Activated naive CD4-positive, alpha-beta T cell treated with anti-CD3 and anti-CD28 coated beads, Interleukin-2, amount 50 U/mL, for 16 hours (primary cell): Measurements from ENCODE around the gene LRRC15.
A peak's percentile ranks its signal among the peaks of the same experiment; 100 is the strongest.

Experiments
- DNase-seq: peaks from one replicate; pipeline ENCODE4 v3.0.0-alpha.2; 2020

Gene LRRC15

DNA sequence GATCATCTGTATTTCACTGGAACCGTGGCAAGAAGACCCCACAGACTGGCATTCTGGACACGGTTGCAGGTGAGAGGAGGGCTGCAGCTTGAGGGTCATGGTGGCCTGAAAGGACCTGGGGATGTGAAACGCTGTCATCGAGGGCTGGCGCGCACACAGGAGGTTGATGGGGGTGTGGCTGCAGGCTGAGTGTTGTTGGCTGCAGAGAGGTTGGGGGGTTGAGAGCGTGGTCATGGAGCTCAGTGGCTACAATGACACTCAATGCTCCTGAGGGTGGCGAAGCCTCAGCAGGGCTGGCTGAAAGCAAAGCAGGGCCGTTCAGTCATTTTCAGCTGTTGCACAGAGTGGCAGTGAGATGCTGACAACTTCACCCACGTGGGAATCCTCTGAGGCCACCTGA, 39.4 kb downstream of the LRRC15 start:
- DNase-seq: no peak

- DNase-seq: no peak
Measured at GRCh38 chr3:194329583-194329965, 40.0 kb downstream of the LRRC15 start.

DNA sequence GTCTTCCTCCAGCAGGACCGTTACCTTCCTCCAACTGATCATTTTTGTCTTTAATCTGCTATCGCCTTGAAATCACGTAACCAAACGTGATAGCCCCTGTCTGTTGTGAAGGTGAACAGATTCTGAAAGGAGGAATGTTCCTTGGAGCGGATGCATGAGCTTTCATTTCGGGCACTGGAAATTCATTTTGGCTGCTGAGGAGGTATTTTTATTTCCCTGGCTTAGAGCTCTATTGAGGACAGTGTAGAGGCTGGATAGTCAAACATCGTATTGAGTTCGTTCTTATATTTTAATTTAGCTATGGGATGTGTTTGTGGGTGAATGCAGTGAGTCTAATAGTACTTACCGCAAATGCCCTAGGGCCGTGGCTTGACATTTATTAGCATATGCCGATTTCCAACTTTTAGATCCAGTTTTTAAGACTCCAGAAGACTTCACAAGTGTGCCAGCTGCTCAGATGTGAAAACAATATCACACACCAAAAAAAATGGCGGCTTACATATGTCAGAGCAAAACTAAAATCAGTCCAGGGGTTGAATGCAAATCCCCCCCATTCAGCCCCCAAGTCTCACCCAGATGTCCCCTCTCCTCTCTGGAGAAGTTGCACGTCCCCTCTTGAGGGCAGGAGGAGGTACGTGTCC, 40.5 kb downstream of the LRRC15 start:
- no peak for DNase-seq

- no peak for DNase-seq
Measured at GRCh38 chr3:194328053-194328657, 41.4 kb downstream of the LRRC15 start.

- no peak for DNase-seq
Measured at GRCh38 chr3:194327218-194328052, 42.1 kb downstream of the LRRC15 start.

DNA sequence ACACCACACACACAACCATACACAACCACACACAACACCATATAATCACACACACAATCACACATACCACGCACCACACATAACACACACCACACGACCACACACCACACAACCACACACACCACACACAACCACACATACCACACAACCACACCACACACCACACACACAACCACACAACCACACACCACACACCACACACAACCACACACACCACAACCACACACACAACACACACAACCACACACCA, 42.6 kb downstream of the LRRC15 start:
- DNase-seq: no peak

DNA sequence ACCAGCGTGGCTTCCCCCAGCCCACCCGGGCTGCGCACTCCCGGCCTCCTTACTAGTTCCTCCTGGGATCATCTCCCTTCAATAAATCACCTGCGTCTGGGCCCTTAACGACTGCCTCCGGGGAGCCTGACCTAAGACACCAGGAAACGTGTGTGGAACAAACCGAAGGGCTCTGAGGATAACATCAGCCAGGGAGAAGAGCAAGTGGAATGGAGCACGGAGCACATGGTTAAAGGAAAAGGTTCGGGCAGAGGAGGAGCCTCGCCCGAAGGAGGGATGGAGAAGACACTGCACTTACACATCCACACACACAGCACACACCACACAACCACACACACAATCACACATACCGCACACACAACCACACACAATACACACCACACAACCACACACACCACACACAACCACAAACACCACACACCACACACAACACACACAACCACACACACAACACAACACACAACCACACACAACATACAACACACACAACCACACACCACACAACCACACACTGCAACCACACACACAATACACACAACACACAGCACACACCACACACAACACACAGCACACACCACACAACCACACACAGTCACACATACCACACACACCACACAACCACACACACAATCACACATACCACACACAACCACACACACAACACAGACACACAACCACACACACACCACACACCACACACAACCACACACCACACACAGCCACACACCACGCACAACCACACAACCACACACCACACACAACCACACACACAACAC, 43.2 kb downstream of the LRRC15 start:
- no peak for DNase-seq

GRCh38 chr3:194325424-194326153, 44.0 kb downstream of the LRRC15 start:
- DNase-seq: no peak

DNA sequence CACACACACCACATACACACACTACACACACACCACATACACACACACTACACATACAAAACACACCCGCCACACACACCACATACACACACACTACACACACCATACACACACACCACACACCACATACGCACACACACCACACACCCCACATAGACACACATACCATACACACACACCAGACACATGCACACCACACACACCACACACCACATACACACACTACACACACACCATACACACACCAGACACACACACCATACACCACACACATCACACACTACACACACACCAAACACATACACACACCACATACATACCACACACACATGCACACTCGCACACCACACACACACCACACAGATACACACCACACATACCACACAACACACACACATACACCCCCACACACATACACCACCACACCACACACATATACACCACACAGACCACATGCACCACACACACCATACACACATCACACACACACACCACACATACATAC, 44.7 kb downstream of the LRRC15 start:
- no peak for DNase-seq

GRCh38 chr3:194323785-194324735, 45.5 kb downstream of the LRRC15 start:
- DNase-seq: peak; percentile 31

- DNase-seq: no peak
Measured at GRCh38 chr3:194322678-194323211, 46.8 kb downstream of the LRRC15 start.

DNA sequence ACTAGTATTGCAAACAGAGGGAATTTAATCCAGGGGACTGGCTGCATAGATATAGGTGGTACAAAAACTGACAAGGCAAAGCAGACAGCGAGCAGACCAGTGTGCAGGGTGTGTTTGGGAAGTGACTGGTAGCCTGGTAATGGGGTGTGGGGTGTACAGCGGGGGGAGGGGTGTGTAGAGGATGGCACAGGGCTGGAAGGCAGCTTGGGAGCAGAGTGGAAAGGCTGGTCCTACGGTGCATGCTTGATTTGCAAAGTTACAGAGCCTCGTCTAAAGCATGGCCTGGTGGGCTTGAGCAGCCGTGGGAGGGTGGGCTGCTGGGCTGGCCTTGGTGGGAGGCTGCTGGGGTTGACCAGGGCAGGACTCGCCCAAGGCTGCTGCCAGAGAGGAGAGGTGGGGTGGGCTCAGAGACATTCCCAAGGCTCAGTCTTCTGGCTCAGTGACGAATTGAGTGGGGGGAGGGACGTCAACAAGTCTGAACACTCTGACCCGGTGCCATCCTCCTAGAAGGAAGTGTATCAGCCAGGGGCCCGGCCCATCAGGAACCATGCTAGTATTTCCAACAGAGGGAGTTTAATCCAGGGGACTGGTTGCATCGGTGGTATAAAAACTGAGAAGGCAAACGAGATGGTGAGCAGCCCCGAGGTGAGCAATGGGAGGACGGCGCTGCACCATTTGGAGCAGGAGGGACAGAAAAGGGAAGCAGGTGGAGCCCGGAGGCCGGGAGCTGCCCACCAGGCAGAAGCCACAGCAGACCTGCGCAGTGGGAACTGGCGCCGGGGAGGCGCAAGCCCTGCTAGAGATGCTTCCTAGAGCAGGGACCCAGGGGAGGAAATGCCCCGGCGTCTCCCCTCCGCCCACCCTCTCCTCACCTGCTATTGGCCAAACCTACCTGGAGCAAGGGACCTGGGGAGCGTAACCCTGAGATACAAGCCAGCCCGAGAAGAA, 47.6 kb downstream of the LRRC15 start:
- no peak for DNase-seq

DNA sequence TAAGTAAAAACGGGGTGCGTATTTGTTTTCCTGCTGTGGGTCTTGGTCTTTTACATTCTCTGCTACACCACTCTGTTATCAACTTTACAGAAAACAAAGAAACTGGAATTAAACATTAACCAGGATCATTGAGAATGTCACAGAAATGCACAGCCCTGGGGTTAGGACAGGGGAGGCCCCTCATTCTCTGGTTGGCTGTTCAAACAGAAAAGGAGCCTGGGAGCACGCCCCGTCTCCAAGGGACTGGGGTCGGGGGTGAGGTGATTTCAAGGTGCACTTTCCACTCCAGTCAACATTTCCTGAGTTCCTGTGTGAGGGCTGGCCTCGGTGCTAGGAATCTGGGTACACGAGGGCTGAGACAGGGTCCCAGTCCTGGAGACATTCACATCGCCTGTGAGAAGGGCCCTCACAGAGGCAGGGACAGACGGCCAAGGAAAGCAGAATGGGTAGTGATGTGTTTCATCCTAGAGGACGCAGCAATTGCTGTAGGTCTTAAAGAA, 48.7 kb downstream of the LRRC15 start:
- no peak for DNase-seq

DNA sequence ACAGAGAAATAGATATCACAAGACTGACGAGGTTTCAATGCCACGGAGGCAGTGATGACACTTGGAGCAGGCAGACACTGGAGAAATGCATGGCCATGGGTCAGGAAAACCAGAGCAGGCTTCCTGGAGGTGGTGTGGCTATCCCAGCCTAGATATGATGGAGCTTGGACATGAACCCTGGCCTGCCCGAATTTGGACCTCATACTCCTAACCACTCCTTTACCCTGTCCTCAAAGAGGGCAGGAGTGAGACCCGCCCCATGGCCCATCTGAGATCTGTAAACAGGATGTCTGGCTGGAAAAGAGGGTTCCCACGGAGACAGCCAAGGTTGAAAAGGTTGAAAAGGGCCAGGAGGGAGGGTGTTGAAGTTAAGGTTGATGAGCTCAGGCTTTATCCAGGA, 49.4 kb downstream of the LRRC15 start:
- no peak for DNase-seq

DNA sequence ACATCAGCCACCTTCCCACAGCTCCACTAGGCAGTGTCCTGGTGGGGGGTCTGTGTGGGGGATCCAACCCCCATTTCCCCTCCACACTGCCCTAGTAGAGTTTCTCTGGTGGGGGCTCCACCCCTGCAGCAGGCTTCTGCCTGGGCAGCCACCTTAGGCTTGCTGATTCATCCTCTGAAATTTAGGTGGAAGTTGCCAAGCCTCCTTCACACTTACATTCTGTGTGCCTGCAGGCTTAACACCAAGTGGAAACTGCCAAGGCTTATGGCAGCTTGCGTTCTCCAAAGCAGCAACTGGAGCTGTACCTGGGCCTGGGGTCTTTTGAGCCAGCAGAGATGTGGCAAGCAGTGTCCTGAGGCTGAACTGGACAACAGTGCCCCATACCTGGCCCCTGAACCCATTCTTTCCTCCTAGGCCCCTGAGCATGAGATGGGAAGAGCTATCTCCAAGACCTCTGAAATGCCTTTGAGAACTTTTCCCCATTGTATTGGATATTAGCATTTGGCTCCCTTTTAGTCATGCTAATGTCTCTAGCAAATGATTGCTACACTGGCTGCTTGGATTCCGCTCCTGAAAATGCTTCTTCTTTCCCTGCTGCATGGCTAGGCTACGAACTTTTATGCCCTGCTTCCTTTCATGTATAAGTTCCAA, 50.9 kb downstream of the LRRC15 start:
- DNase-seq: no peak

DNA sequence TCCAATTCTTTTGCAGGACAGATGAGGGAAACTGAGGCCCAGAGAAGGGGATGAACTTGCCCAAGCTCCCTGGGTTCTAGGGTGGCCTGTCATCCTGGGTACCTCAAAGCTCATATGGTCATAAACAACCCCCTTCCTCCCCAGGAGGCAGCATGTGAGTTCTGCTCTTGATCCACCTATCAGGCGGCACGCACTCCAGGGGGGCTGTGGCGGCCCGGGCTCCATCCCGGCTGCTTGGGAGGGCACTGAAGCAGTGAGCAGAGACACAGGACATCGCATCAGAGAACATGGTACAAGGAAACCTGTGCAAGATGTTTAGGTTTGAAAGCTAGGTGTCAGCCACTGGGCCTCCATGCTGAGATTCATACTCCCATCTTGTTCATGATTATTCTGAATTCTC, 52.6 kb downstream of the LRRC15 start:
- DNase-seq: no peak

DNA sequence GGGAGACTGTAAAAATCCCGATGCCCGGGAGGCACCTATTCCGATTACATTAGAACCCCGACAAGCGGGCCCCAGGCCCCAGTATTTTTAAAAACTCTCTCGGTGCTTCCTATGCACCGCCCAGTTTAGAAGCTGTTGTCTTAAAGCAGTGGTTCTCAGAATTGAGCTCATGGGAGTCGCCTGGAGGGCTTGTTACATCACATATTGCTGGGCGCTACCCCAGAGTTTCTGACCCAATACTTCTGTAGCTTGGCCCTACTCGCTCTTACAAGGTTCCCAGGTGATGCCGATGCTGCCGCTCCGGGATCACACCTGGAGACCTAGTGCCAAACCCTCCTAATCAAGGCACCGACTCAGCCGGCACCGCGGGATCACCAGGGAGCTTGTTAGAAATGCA, 53.6 kb downstream of the LRRC15 start:
- no peak for DNase-seq

DNA sequence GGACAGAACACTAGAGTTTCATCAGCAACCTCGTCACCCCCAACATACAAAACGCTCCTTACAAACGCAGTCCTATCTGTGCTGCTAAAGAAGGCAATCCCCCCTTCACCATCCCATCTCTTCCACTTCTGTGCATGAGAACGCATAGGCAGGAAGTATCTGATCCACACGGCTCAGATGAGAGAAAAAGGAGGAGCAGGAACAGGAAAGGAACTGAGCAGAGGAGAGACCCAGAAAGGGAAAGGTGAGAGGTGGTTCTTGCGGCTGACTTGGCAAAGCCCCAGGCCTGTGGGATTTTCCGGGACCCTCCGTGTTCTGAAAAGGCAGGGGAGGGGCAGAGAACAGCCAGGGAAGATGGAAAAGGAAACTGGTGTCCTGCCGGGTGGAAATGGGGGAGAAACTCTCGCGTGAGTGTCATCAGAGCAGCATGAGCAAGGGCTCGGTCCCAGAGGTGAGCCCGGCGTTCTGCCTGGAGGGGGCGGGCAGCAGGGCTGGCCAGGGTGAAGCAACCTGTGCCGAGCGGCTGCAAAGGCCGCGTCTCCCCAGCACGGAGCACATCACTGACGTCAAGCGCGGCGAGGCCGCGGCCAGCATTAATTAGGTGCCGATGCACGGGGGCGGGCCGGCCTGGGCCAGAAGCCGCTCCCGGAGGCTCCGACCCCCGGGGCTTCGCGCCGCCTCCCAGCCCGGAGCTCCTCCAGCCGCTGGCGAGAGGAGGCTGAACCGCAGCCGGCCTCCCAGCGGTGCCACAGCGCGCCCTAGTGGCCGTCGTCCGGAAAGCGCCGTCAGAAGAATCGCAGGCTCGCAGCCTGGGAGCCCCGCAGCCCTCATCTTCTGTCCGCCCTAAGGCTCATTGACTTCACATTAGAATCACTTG, 54.2 kb downstream of the LRRC15 start:
- peak; percentile 83 for DNase-seq
